Endodermal cell (in vitro differentiated cells): ENCODE measurements around the gene SCUBE2. TPM values are rescaled to one million over a fixed set of nuclear protein-coding genes. Genes with fewer than 3 reads are reported as not detected.

Source experiments
- DNase-seq: peaks from one replicate; pipeline ENCODE4 v3.0.0-alpha.2; 2017
- H3K27ac ChIP-seq: 2 replicates; pipeline ENCODE4 v1.5.1; 2013; ENCODE audit warnings: mild to moderate bottlenecking, low read depth, low read length, moderate library complexity
- H3K27me3 ChIP-seq: 2 replicates; pipeline ENCODE4 v1.6.1; 2013; ENCODE audit warnings: mild to moderate bottlenecking, low read length, moderate library complexity; ENCODE audit not compliant: insufficient read depth, control insufficient read depth, poor library complexity, severe bottlenecking
- H3K36me3 ChIP-seq: 2 replicates; pipeline ENCODE4 v1.7.0; 2013; ENCODE audit warnings: mild to moderate bottlenecking, low read length, moderate library complexity; ENCODE audit not compliant: control insufficient read depth, insufficient read depth
- H3K4me1 ChIP-seq: one replicate; pipeline ENCODE4 v1.7.0; 2013; ENCODE audit warnings: low read length; ENCODE audit not compliant: control insufficient read depth, insufficient read depth
- H3K4me3 ChIP-seq: 2 replicates; pipeline ENCODE4 v1.5.1; 2013; ENCODE audit warnings: mild to moderate bottlenecking, low read length, moderate library complexity
- H3K9ac ChIP-seq: 2 replicates; pipeline ENCODE4 v1.6.1; 2013; ENCODE audit warnings: mild to moderate bottlenecking, low read length, moderate library complexity; ENCODE audit not compliant: poor library complexity, severe bottlenecking; ENCODE audit errors: extremely low read depth
- H3K9me3 ChIP-seq: 2 replicates; pipeline ENCODE4 v1.6.1; 2013; ENCODE audit warnings: mild to moderate bottlenecking, low read length, moderate library complexity; ENCODE audit not compliant: control insufficient read depth
- H3K27ac Mint-ChIP-seq: 2 replicates; pipeline ENCODE4 v1.8.0; 2020; ENCODE audit warnings: mixed read lengths
- H3K27me3 Mint-ChIP-seq: 2 replicates; pipeline ENCODE4 v1.8.0; 2021; ENCODE audit warnings: mild to moderate bottlenecking, mixed read lengths; ENCODE audit not compliant: insufficient read depth
- H3K36me3 Mint-ChIP-seq: 2 replicates; pipeline ENCODE4 v1.8.0; 2020; ENCODE audit warnings: low read depth, mixed read lengths
- H3K4me1 Mint-ChIP-seq: 2 replicates; pipeline ENCODE4 v1.8.0; 2020; ENCODE audit warnings: mixed read lengths
- H3K4me3 Mint-ChIP-seq: 2 replicates; pipeline ENCODE4 v1.8.0; 2020; ENCODE audit warnings: mild to moderate bottlenecking, moderate library complexity, mixed read lengths
- H3K9me3 Mint-ChIP-seq: 2 replicates; pipeline ENCODE4 v1.8.0; 2020; ENCODE audit warnings: mild to moderate bottlenecking, mixed read lengths
- CTCF ChIP-seq: fragments of 200-600 bp; sonication (generic); conservative IDR thresholded peaks from 2 replicates; pipeline ENCODE4 v1.5.0; 2021; ENCODE audit warnings: antibody characterized with exemption, mild to moderate bottlenecking
- WGBS, 2 experiments: methylation state at CpG; one replicate each; pipeline versions ENCODE4 v1.1.5 to v1.1.7; 2013; ENCODE audit warnings: missing lambda C conversion rate in 2 of 2, mixed read lengths in 1 of 2; ENCODE audit not compliant: insufficient coverage in 1 of 2, insufficient read length in 1 of 2; 5-methylcytosine and 5-hydroxymethylcytosine counted together
- total RNA-seq, 2 donors: library from RNA; stranded (reverse); fragmentation: NEBNext Ultra II Directional in 1 of 2; extraction: Animal tissue kit (Norgen Biotek cat#: 25700) in 1 of 2; gene quantifications; 2 replicates in 1 of 2; 3 replicates in 1 of 2; pipeline ENCODE4 v1.2.1, GENCODE V29; 2021

Gene SCUBE2
- total RNA-seq, 2 donors from 2014 or later = 1.5 to 2.0 TPM

- no peaks in the 10 kb centered on the region for H3K27me3 ChIP-seq
- Mint-ChIP-seq H3K9me3 (no peaks in the 10 kb centered on the region), H3K27me3 (peaks cover 3% of the 10 kb centered on the region), H3K4me3 (no peak overlapping the region), H3K36me3 (no peaks in the 10 kb centered on the region), H3K27ac (no peak overlapping the region), H3K4me1 (peaks cover 15% of the 10 kb centered on the region)
- no peak overlapping the region for H3K9ac ChIP-seq
- peaks cover 7% of the 10 kb centered on the region for H3K4me1 ChIP-seq
- H3K36me3 ChIP-seq = no peaks in the 10 kb centered on the region
- 85% methylated on average over 3 of the region's 3 CpGs; no CpG with 5 or more reads in 1 of the 2 experiments for WGBS, 2 experiments
- H3K4me3 ChIP-seq = no peak overlapping the region
- DNase-seq = no peak
- no peak for TF ChIP-seq CTCF
- no peaks in the 10 kb centered on the region for H3K9me3 ChIP-seq
- H3K27ac ChIP-seq = no peak overlapping the region
These were observed 14.7 kb downstream of the SCUBE2 start for GRCh38 chr11:9076661-9077060.

- Mint-ChIP-seq H3K27ac (no peak overlapping the region), H3K9me3 (no peaks in the 10 kb centered on the region), H3K36me3 (no peaks in the 10 kb centered on the region), H3K4me3 (no peak overlapping the region), H3K4me1 (peaks cover 21% of the 10 kb centered on the region), H3K27me3 (peaks cover 3% of the 10 kb centered on the region)
- no peak for TF ChIP-seq CTCF
- no peaks in the 10 kb centered on the region for H3K9me3 ChIP-seq
- peaks cover 7% of the 10 kb centered on the region for H3K4me1 ChIP-seq
- no peak for DNase-seq
- H3K36me3 ChIP-seq = no peaks in the 10 kb centered on the region
- no peak overlapping the region for H3K27ac ChIP-seq
- 99 to 100% methylated on average over 2 to 3 of the region's 3 CpGs for WGBS, 2 experiments
- H3K9ac ChIP-seq = no peak overlapping the region
- no peak overlapping the region for H3K4me3 ChIP-seq
- H3K27me3 ChIP-seq = no peaks in the 10 kb centered on the region
These were observed 15.4 kb downstream of the SCUBE2 start for GRCh38 chr11:9076046-9076445.

- TF ChIP-seq CTCF = no peak
These were observed 15.8 kb downstream of the SCUBE2 start for GRCh38 chr11:9075556-9075955.

More at GRCh38 chr11:9075556-9075955, 15.8 kb downstream of the SCUBE2 start:
- Histone ChIP-seq H3K4me1 (peaks cover 7% of the 10 kb centered on the region), H3K9ac (no peak overlapping the region), H3K4me3 (no peak overlapping the region), H3K27me3 (peaks cover 1% of the 10 kb centered on the region), H3K27ac (no peak overlapping the region), H3K9me3 (no peaks in the 10 kb centered on the region), H3K36me3 (no peaks in the 10 kb centered on the region)
- Mint-ChIP-seq H3K4me1 (peaks cover 21% of the 10 kb centered on the region), H3K4me3 (no peak overlapping the region), H3K27ac (no peak overlapping the region), H3K27me3 (peaks cover 3% of the 10 kb centered on the region), H3K9me3 (no peaks in the 10 kb centered on the region), H3K36me3 (no peaks in the 10 kb centered on the region)
- 99 to 100% methylated on average over 1 to 4 of the region's 4 CpGs for WGBS, 2 experiments
- DNase-seq = no peak
